Upper lobe of left lung (tissue), 6 donors: ENCODE data around the gene CELSR1. TPM values are rescaled to one million over a fixed set of nuclear protein-coding genes. Genes with fewer than 3 reads are reported as not detected.

Experiments
- ATAC-seq, 2 donors: fragments of 200-7000 bp; cut with Tn5 transposase; one replicate each; pipeline ENCODE4 v1.9.1; 2022; ENCODE audit warnings: mild to moderate bottlenecking in 2 of 2, moderate library complexity in 2 of 2; ENCODE audit not compliant: low FRiP score in 2 of 2
- DNase-seq, 2 donors: peaks; one replicate each; pipeline ENCODE4 v3.0.0-alpha.2; 2019 to 2020
- H3K27ac ChIP-seq, 4 donors: fragments of 200-600 bp; sonication (generic); one replicate each; pipeline ENCODE4 v1.5.1; 2016 to 2019
- H3K27me3 ChIP-seq, 4 donors: fragments of 200-600 bp; sonication (generic); one replicate each; pipeline ENCODE4 v1.5.1; 2017 to 2019
- H3K36me3 ChIP-seq, 4 donors: fragments of 200-600 bp; sonication (generic); one replicate each; pipeline ENCODE4 v1.5.1; 2016 to 2019
- H3K4me1 ChIP-seq, 4 donors: fragments of 200-600 bp; sonication (generic); one replicate each; pipeline ENCODE4 v1.5.1; 2018 to 2019
- H3K4me3 ChIP-seq, 4 donors: fragments of 200-600 bp; sonication (generic); one replicate each; pipeline ENCODE4 v1.5.1; 2017 to 2019; ENCODE audit warnings: mild to moderate bottlenecking in 2 of 4, moderate library complexity in 1 of 4
- H3K9me3 ChIP-seq, 4 donors: fragments of 200-600 bp; sonication (generic); one replicate each; pipeline ENCODE4 v1.5.1; 2018 to 2019
- CTCF ChIP-seq, 6 experiments: fragments of 450-650 bp in 4 of 6; fragments of 200-600 bp in 2 of 6; sonication (generic) in 2 of 6; IDR thresholded peaks; one replicate each; pipeline ENCODE4 v1.5.1; 2016 to 2019; ENCODE audit warnings: antibody characterized with exemption in 6 of 6
- EP300 ChIP-seq, 4 donors: sonication (generic); formaldehyde crosslinking; IDR thresholded peaks; one replicate each; pipeline ENCODE4 v1.5.1; 2017; ENCODE audit warnings: antibody characterized with exemption in 4 of 4, control low read depth in 2 of 4
- POLR2A ChIP-seq, 4 donors: fragments of 450-650 bp; IDR thresholded peaks; one replicate each; pipeline ENCODE4 v1.5.1; 2016 to 2017; ENCODE audit warnings: antibody characterized with exemption in 4 of 4, mild to moderate bottlenecking in 2 of 4
- POLR2AphosphoS5 ChIP-seq, 2 donors: sonication (generic); formaldehyde crosslinking; IDR thresholded peaks; one replicate each; pipeline ENCODE4 v1.5.1; 2017; ENCODE audit warnings: antibody characterized with exemption in 2 of 2
- WGBS, 2 donors: methylation state at CpG; one replicate each; pipeline ENCODE4 v1.1.5; 2017 to 2018; 5-methylcytosine and 5-hydroxymethylcytosine counted together
- total RNA-seq, 6 donors: library from RNA; depleted of rRNA in 4 of 6; stranded (reverse); fragments of >200 nt in 4 of 6; gene quantifications; one replicate each; pipeline versions ENCODE4 v1.1.0 to v1.2.1, GENCODE V29; 2016 to 2021
- donor health status: DM: no; HTN: no; CAD: no; lungs with moderate emphysema.
- donor health status: DM: no; HTN: yes; CAD: no; lungs with severe emphysema.

The CELSR1 gene
- total RNA-seq, 6 donors from 2014 or later: 45.1 to 145 (median 80.1) TPM

GRCh38 chr22:46416891-46417580 is 120.4 kb downstream of the CELSR1 start:
- no peak for ATAC-seq
- peak in 1 of 2 donors; percentile 16 for DNase-seq
- H3K9me3 ChIP-seq: no peaks in the 10 kb centered on the region
- no peak overlapping the region for H3K27ac ChIP-seq
- no peaks in the 10 kb centered on the region for H3K36me3 ChIP-seq
- WGBS, 2 donors: 73 to 75% methylated on average over 8 to 24 of the region's 24 CpGs
- TF ChIP-seq POLR2A (IDR thresholded peaks at IDR 0.05) (no peak), EP300 (IDR thresholded peaks at IDR 0.05) (no peak), POLR2AphosphoS5 (IDR thresholded peaks at IDR 0.05) (no peak), CTCF (IDR thresholded peaks at IDR 0.05) (no peak)
- H3K4me1 ChIP-seq: no peaks in the 10 kb centered on the region
- no peak overlapping the region for H3K4me3 ChIP-seq
- H3K27me3 ChIP-seq: no peaks in the 10 kb centered on the region

- DNase-seq (no peak), ATAC-seq (no peak)
- Histone ChIP-seq H3K9me3 (no peaks in the 10 kb centered on the region), H3K36me3 (no peaks in the 10 kb centered on the region), H3K27ac (no peak overlapping the region), H3K4me1 (no peaks in the 10 kb centered on the region), H3K4me3 (no peak overlapping the region), H3K27me3 (no peaks in the 10 kb centered on the region)
- WGBS, 2 donors: 92 to 93% methylated on average over 10 to 14 of the region's 14 CpGs
- TF ChIP-seq POLR2AphosphoS5 (IDR thresholded peaks at IDR 0.05) (no peak), CTCF (IDR thresholded peaks at IDR 0.05) (no peak), EP300 (IDR thresholded peaks at IDR 0.05) (no peak), POLR2A (IDR thresholded peaks at IDR 0.05) (no peak)
Observed at GRCh38 chr22:46416520-46416871, 120.9 kb downstream of the CELSR1 start.

GRCh38 chr22:46415776-46416519 is 121.5 kb downstream of the CELSR1 start:
- WGBS, 2 donors: 68 to 69% methylated on average over 25 to 30 of the region's 30 CpGs
- Histone ChIP-seq H3K27ac (no peak overlapping the region), H3K27me3 (no peaks in the 10 kb centered on the region), H3K4me1 (no peaks in the 10 kb centered on the region), H3K4me3 (no peak overlapping the region), H3K9me3 (no peaks in the 10 kb centered on the region), H3K36me3 (no peaks in the 10 kb centered on the region)
- ATAC-seq: peak in 1 of 2 donors; percentile 30
- peak in 1 of 2 donors; percentile 80 for DNase-seq
- TF ChIP-seq POLR2A (IDR thresholded peaks at IDR 0.05) (no peak), EP300 (IDR thresholded peaks at IDR 0.05) (no peak), CTCF (IDR thresholded peaks at IDR 0.05) (no peak), POLR2AphosphoS5 (IDR thresholded peaks at IDR 0.05) (peak in 1 of 2 donors; percentile 60)

GRCh38 chr22:46414704-46415103 is 122.7 kb downstream of the CELSR1 start:
- WGBS, 2 donors: 76 to 92% methylated on average over 19 of the region's 19 CpGs
- no peak overlapping the region for H3K27ac ChIP-seq
- ATAC-seq: no peak
- peak in 1 of 2 donors; percentile 49 for DNase-seq
- TF ChIP-seq EP300 (IDR thresholded peaks at IDR 0.05) (no peak), POLR2A (IDR thresholded peaks at IDR 0.05) (no peak), POLR2AphosphoS5 (IDR thresholded peaks at IDR 0.05) (no peak), CTCF (IDR thresholded peaks at IDR 0.05) (no peak)
- H3K36me3 ChIP-seq: peaks cover 0 to 4% (median 0%) of the 10 kb centered on the region in 4 donors
- no peaks in the 10 kb centered on the region for H3K27me3 ChIP-seq
- no peaks in the 10 kb centered on the region for H3K4me1 ChIP-seq
- no peaks in the 10 kb centered on the region for H3K9me3 ChIP-seq
- no peak overlapping the region for H3K4me3 ChIP-seq
